Limb (tissue), 2 donors: Measurements from ENCODE around the gene CCDC74A.
A peak's percentile ranks its signal among the peaks of the same experiment; 100 is the strongest.
"Not testable (repeated sequence)": the region's sequence is repeated elsewhere in the genome, so short reads cannot be mapped to it uniquely, and the experiment has no call there.

Experiments
- DNase-seq, 2 donors: peaks; one replicate each; pipeline ENCODE4 v3.0.0-alpha.2; 2016; ENCODE audit errors: extremely low spot score in 2 of 2

CCDC74A gene

DNA sequence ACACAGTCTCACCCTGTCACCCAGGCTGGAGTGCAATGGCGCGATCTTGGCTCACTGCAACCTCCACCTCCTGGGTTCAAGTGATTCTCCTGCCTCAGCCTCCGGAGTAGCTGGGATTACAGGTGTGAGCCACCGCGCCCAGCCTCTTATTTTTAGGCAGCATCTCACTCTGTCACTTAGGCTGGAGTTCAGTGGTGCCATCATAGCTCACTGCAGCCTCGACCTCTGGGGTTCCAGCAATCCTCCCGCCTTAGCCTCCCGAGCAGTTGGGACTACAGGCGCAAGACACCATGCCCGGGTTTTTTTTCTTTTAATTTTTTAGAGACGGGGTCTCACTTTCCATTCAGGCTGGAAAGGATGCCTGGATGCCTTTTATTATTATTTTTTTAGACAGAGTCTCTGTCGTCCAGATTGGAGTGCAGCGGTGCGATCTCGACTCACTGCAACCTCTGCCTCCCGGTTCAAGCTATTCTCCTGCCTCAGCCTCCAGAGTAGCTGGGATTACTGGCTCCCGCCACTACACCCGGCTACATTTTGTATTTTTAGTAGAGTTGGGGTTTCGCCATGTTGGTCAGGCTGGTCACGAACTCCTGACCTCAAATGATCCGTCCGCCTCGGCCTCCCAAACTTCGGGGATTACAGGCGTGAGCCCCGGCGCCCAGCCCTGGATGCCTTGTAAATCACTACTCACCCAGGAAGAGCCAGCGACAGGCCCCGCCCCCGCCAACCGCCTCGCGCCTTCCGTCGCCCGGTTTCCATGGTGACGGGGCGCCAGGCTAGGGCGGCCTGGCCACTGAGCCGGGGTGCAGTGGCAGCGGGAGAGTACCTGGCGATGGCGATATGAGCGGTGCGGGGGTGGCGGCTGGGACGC lies at the start of gene CCDC74A:
Gene CCDC74A, plus strand, starts transcription at position 758 of the 871 bp plus-strand sequence. Its CDS starts 83 bp downstream, at position 841.
- peak in 1 of 2 donors; percentile 63 for DNase-seq

DNA sequence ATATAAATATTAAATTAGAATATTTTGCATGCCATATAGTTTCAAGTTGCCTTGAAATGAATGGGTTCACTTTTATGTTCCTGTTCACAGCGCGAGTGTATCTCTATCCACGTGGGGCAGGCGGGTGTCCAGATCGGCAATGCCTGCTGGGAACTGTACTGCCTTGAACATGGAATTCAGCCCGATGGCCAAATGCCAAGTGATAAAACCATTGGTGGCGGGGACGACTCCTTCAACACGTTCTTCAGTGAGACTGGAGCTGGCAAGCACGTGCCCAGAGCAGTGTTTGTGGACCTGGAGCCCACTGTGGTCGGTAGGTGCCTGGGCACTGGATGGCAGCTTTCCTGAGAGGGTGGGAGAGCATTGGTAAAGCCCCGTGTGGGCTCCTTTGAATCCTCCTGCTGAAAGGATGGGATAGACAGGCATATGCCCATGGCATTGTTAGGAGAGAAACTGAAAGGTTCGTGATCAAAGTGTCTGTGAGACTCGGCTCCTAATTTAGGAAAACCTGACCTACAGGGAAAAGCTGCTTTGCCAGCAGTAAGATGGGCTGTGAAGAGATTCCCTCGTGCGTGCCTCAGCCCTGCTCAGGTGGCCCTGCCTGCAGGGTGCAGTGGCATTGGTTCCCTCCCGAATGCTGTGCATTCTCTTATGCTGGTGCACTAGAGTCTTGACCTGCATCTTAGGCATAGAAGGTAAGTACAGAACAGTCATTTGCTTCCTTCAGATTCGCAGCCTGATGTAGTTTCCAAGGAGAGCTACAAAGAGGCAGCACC lies 49.4 kb upstream of the CCDC74A start:
- not testable (repeated sequence) for DNase-seq

DNA sequence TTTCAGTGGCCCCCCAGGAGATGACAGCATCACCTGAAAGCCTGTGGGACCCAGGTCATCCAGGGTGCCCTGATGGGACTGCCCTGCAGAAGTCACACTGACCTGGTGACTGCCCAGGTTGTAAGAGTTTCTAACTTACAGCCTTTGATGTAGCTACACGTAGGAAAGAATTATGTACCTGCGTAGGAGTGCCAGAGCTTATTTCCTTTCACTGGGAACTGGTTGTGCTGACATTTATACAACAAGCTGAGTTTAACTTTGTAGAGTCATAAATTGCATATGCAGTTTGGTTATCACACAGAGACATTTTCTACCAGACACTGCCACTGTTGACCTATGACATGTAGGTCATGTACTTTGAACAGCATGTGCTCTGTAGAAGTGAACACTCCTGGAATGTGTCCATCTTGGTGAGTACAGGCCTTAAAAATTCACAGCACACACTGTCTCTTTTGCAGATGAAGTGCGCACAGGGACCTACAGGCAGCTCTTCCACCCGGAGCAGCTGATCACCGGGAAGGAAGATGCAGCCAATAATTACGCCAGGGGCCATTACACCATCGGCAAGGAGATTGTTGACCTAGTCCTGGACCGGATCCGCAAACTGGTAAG lies 48.7 kb upstream of the CCDC74A start:
- DNase-seq = not testable (repeated sequence)

DNA sequence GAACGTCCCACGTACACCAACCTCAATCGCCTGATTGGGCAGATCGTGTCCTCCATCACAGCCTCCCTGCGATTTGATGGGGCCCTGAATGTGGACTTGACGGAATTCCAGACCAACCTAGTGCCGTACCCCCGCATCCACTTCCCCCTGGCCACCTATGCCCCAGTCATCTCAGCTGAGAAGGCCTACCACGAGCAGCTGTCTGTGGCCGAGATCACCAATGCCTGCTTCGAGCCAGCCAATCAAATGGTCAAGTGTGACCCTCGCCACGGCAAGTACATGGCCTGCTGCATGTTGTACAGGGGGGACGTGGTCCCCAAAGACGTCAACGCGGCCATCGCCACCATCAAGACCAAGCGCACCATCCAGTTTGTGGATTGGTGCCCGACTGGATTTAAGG lies 47.3 kb upstream of the CCDC74A start:
- not testable (repeated sequence) for DNase-seq

DNA sequence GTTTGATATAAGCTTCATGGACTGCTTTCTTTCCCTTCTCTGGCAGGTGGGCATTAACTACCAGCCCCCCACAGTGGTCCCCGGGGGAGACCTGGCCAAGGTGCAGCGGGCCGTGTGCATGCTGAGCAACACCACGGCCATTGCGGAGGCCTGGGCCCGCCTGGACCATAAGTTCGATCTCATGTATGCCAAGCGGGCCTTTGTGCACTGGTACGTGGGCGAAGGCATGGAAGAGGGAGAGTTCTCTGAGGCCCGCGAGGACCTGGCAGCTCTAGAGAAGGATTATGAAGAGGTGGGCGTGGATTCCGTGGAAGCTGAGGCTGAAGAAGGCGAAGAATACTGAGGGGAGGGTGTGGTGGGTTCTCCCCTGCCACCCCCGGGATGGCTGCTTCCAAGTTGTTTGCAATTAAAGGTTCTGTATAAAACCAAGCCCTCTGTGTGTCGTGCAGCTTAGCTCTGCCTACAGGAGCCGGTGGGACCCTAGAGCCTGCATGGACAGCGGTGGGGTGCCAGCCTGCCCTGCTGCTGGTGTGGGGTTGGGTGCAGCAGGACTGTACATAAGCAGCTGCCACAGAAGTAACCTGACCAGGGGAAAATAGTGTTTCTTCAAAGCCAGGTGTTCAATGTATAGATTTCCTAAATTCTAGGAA lies 45.1 kb upstream of the CCDC74A start:
- DNase-seq = not testable (repeated sequence)

DNA sequence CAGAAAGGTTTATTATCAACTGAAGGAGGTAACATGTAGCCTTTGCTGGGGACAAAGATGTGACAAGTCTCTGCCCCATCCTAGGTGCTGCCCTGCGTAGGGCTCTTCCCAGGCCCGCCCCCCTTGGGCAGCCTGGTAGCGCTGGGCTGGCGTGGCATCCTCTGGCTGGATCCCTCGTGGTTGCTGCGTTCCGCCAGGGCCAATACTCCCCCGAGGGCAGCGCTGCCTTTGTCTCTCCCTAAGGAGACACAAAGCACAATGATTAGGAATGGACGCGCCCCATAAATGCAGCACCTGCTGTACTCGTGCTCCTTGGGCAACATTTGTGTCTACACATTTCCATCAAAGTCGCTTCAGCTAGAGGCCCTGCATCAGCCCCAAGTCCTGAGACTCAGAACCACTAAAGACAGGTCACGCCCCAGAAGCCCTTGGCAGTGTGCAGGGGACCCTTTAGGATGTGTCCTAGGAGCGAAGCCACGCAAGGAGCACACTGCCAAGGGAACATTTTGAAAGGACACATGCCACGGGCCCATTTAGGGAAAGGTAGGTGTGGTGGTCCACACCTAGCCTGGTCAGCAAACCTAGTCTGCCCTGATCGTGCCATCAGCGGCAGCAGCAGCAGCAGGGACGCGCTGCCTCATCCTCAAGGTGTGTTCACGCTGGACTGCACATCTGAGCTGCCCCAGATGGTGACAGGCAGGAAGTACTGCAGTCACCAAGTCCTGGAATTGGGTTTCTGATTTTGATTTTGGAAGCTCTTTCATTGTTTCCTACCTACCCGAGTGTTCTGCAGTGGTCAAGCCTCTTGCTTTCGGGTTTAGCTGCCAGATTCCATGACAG lies 43.5 kb upstream of the CCDC74A start:
- not testable (repeated sequence) for DNase-seq

DNA sequence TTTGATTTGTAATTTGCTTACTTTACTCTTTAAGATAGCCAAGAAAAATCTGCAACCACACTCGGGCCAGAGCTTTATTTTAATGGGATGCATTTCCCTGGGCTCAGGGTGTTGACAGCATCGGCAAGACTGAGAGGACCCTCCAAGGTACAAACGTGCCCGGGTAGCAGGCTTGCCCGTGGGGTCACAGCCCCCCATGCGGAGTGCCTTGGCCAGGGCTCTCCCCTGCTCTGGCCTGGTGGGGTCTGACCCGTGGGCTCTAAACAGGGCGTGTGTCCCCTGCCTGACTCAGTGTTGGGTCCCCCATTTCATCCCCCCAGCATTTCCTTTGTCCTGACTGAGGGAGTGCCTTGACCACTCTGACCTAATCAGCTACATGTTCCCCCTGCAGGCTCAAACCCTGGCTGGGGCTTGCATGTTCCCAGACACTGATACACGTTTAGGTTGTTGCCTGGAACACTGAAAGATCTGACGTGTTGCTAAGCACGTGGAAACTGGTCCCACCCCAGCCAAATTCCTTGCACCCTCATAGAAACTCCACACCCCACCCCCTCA lies 42.7 kb upstream of the CCDC74A start:
- not testable (repeated sequence) for DNase-seq

DNA sequence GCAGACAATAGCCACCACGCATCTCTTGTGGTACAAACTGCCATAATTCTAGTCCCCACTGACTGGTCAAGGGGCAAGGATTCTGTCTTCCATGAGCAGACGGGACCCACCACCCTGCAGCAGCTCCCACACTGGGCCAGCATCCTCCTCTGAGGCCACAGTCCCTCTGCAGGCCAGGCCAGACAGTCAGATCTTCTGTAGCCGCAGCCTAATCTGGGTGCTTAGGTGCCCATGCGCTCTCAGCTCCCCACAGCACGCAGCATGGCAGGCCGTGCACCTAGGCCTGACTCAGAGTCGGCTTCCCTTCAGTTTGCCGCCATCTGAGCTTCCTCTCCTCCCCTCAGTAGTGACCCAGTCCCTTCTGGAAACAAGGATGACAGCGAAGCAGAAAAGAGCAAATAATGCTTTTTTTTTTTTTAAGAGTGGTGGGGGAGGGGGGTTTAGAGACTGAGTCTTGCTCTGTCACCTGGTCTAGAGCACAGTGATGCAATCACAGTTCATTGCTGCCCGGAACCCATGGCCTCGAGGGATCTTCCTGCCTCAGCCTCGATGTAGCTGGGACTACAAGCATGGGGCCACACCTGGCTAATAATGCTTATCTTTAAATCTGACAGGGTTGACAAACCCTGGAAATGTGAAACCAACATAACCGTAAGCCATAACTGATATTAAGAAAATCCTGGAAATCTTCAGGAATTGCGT lies 41.3 kb upstream of the CCDC74A start:
- DNase-seq = not testable (repeated sequence)

DNA sequence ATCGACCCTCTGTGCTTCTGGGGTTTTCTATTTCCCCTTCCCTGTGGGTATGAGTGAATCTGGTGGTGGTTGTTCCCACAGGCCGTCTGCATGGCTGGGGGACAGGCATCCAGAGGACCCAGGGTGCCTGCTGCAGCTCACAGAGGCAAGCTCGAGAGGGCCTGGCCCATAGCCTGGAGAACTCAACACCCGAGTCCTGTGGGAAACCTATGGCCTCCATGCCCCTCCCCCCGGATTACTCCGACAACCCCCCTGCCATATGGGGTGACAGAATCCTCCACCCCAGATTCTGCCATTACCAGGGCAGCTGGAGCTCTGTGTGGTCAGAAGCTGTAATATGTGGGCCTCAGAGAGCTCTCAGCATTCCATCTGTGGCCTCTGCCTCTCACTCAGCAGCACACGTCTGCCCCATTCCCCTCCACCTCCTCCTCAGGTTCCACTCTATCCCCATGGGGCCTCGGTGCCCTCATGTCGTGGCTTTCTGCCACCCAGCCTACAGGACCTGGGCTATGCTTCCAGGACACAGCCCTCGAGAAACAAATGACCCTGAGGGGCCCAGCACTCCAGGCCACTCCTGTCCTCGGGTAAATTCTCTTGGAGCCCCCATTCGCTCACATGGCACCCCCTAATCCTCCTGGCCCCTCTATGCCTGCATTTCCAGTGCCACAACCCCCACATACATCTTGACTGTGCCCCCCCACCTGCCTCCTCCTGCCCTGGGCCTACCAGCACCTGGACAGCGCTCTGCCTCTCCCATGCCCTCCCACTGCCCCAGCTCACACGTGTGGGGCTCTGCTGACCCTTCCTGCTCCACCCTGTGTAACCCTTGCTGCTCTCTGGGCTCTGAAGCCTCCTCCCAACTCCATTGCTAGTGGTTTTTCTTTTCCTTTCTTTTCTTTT lies 39.1 kb upstream of the CCDC74A start:
- no peak for DNase-seq

DNA sequence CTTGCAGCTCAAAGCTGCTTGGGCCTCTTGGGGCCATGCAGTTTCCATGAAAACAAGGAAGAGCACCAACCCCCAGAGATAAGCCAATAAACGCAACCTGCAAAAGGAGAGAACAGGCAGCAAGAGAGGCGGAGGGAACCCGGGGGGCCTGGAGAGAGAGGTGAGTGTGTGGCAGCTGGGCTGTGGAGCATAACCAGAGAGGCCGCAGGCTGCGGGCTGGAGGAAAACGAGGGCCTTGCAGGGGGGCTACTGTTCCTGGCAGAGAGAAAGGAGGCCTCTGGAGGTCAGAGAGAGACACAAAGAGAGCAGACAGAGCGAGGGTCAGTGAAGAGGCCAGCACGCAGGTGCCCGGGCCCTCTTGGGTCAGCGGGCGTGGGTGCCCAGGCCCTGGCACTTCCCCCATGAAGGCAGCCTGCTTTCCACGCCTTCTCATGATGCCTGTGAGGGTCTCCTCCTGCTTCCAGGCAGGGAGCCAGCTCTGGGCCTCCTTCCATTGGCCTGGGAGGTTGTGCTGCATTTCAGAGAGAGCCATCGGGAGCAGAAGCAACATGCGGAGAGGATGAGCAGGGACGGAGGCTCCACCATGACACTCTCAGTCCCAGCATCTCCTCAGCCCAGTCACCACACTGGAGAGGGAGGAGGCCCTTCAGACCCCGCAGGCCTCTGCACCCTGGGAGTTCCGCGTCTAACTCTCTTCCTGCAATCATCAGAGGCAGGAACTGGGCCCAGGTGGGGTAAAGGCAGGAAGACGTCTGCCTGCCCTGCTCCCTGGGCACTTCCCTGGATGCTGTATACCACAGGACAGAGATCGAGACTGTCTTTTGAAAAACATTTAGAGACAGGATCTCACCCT lies 36.8 kb upstream of the CCDC74A start:
- peak in 1 of 2 donors; percentile 67 for DNase-seq

DNA sequence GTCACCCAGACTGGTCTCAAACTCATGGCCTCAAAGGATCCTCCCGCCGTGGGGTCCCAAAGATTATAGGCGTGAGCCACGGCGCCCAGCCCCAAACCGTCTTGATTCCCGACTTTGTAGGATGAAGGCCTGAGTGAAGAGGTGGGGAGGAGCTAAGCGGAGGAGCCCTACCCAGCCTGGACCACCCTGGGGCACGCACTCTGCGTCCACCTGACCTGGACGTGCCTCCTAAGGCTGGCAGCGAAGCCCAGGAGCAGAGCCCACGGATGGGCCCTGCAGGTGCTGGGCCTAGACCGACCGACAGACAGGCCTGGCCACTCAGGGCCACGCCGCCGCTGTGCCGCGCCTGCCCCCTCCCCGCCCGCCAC lies 36.2 kb upstream of the CCDC74A start:
- DNase-seq = peak in 1 of 2 donors; percentile 45

DNA sequence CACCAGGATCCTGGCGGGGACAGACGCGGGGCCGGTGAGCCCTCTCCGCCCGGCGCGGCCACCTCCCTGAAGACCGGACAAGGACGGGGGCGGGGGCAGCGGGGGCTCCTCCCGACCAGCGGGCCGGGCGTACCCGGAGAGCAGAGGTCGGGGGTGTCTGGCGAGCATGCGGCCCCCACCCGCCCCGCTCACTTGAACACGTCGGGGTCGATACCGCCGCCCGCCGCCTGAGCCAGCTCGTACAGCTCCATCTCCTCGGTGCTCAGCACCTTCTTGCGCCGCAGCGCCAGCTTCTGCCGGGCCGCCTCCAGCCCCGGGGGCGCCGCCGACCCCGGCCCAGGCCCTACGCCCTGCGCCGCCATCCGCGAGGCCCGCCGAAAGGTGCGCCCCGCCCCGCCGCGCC lies 35.7 kb upstream of the CCDC74A start, which contains the start of gene MZT2A:
Gene MZT2A, minus strand, starts transcription at position 383 of the 403 bp plus-strand sequence. Its CDS starts 21 bp downstream, at position 362.
- DNase-seq = not testable (repeated sequence)

DNA sequence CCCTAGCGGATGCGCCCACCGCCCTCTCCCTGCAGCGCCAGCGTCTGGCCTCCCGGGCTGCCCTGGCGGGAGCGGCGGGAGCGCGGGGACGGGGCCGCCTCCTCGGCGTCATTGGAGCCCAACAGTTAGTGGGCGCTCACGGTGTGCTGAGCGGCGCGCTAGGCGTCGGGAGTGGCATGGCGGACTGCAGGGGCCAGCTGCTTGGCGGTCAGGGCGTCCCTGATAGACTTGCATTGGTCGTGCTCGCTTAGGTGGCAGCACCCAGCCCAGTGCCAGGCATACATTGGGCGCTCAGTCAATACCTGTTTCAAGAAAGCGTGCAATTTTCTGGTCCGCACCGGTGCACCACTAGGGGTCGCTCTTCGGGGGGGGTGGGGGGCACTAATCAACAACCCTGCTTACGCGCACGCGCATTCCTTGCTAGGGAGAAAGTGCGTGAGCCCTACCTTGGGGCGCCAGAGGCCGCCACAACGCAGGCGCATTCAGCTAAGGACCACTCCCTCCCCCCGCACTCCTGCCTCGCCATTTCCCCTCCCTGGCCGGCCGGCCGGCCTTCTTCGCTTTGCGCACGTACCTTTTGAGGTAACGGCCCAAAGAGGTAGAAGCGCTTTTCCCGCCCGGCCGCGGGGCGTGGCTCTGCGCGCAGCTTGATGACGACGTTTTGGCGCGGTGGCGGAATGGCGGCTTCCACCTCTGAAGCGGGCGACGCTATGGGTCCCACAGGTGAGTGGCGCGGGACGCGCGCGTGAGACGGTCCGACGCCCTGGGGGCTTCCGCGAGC lies 35.1 kb upstream of the CCDC74A start:
- DNase-seq = peak; percentile 93 to 94

DNA sequence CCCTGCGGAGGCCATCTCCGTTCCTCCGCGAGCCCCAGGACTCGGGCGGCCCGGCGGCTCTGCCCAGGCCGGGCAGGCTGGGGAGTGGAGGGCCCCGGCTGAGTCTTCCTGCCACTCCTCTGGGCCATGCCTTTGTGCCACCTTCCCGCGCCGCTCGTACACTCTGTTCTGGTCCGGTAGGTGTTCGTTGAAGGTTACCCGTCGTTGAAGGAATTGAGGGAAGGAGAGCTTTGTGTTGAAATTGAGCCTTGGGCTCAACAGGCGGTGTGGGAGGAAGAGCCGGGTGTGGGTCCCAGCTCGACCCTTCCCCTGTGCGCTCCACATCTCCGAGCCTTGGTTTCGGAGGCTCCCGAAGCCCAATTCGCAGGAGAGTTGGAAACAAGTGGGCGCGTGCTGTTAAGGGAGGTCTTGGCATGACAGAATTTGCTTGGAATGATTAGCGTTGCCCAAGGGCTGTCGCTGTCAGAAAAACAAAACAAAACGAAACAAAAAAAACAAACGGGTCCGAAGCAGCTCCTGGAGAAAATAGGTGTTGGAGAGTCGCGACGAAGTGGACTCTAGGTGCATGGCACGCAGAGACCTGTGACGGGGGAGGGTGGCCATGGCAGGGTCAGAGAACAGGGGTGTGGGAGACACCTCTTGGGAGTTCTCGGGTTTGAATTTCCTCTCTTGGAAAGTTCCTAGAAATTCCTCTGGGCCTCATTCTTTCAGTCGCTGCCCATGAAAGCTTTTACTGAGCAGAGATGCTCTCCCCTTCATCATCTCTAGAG lies 34.3 kb upstream of the CCDC74A start:
- DNase-seq = peak in 1 of 2 donors; percentile 35

DNA sequence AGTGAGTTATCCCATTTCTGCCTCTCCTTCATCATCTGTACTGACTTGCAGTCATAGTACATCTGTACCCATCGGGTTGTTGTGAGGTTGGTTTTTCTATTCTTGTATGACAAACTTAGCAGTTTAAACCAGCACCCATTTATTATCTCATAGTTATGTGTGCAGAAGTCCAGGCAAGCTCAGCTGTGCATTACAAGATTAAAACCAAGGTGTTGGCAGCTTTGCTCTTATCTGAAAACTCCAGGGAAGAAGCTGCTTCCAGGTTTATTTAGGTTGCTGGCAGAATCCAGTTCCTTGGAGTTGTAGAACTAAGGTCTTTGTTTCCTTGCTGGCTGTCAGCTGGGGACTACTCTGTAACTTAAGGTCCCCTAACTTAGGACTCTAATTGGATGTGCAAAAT lies 32.2 kb upstream of the CCDC74A start:
- not testable (repeated sequence) for DNase-seq
